ENCODE data around the gene MCEE. TPM values are rescaled to one million over a fixed set of nuclear protein-coding genes. Genes with fewer than 3 reads are reported as not detected.

MCEE gene
- total and polyA plus RNA-seq, 4 donors: 16.4 to 32.3 (median 21.6) TPM

- H3K4me1 ChIP-seq (ENCODE audit: control insufficient read depth in 5 of 5, insufficient read depth in 5 of 5, low read length in 5 of 5): peaks cover 0 to 3% (median 2%) of the 10 kb centered on the region in 5 donors
- no peak overlapping the region for H3K9ac ChIP-seq (ENCODE audit: insufficient read depth in 1 of 2, low read length in 2 of 2)
- DNase-seq: no peak
- 75 to 80% methylated on average over 11 of the region's 11 CpGs for WGBS, 2 donors
- TF ChIP-seq, protein P1, sequence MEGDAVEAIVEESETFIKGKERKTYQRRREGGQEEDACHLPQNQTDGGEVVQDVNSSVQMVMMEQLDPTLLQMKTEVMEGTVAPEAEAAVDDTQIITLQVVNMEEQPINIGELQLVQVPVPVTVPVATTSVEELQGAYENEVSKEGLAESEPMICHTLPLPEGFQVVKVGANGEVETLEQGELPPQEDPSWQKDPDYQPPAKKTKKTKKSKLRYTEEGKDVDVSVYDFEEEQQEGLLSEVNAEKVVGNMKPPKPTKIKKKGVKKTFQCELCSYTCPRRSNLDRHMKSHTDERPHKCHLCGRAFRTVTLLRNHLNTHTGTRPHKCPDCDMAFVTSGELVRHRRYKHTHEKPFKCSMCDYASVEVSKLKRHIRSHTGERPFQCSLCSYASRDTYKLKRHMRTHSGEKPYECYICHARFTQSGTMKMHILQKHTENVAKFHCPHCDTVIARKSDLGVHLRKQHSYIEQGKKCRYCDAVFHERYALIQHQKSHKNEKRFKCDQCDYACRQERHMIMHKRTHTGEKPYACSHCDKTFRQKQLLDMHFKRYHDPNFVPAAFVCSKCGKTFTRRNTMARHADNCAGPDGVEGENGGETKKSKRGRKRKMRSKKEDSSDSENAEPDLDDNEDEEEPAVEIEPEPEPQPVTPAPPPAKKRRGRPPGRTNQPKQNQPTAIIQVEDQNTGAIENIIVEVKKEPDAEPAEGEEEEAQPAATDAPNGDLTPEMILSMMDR (IDR thresholded peaks at IDR 0.05; ENCODE audit: control extremely low read depth, extremely low read depth): no peak
- no peak overlapping the region for H3K4me3 ChIP-seq
- ATAC-seq (ENCODE audit: insufficient read depth, low FRiP score): no peak
- H3K9me3 ChIP-seq (ENCODE audit: control insufficient read depth in 4 of 4, insufficient read depth in 3 of 4, low read length in 3 of 4): no peaks in the 10 kb centered on the region
- H3K36me3 ChIP-seq (ENCODE audit: control insufficient read depth in 4 of 4, insufficient read depth in 4 of 4, low read length in 4 of 4): peaks cover 6 to 14% (median 7%) of the 10 kb centered on the region in 4 donors
- H3K27me3 ChIP-seq (ENCODE audit: control insufficient read depth in 3 of 3, insufficient read depth in 3 of 3, low read length in 2 of 3): peaks cover 0 to 6% (median 0%) of the 10 kb centered on the region in 3 donors
- no peak overlapping the region for H3K27ac ChIP-seq (ENCODE audit: low read depth in 1 of 2, low read length in 1 of 2)
These were observed 23.7 kb upstream of the MCEE start for GRCh38 chr2:71153585-71154224.

- Histone ChIP-seq H3K27me3 (ENCODE audit: control insufficient read depth in 3 of 3, insufficient read depth in 3 of 3, low read length in 2 of 3) (peaks cover 0 to 6% (median 0%) of the 10 kb centered on the region in 3 donors), H3K9ac (ENCODE audit: insufficient read depth in 1 of 2, low read length in 2 of 2) (no peak overlapping the region), H3K4me1 (ENCODE audit: control insufficient read depth in 5 of 5, insufficient read depth in 5 of 5, low read length in 5 of 5) (peaks cover 0 to 3% (median 0%) of the 10 kb centered on the region in 5 donors), H3K27ac (ENCODE audit: low read depth in 1 of 2, low read length in 1 of 2) (no peak overlapping the region), H3K36me3 (ENCODE audit: control insufficient read depth in 4 of 4, insufficient read depth in 4 of 4, low read length in 4 of 4) (peaks cover 12 to 23% (median 17%) of the 10 kb centered on the region in 4 donors), H3K9me3 (ENCODE audit: control insufficient read depth in 4 of 4, insufficient read depth in 3 of 4, low read length in 3 of 4) (no peaks in the 10 kb centered on the region), H3K4me3 (no peak overlapping the region)
- DNase-seq: no peak
- 27 to 96% methylated on average over 1 of the region's 1 CpG for WGBS, 2 donors
- TF ChIP-seq, protein P1 (IDR thresholded peaks at IDR 0.05; ENCODE audit: control extremely low read depth, extremely low read depth): no peak
- ATAC-seq (ENCODE audit: insufficient read depth, low FRiP score): no peak
These were observed 21.6 kb upstream of the MCEE start for GRCh38 chr2:71151620-71152019.

DNA sequence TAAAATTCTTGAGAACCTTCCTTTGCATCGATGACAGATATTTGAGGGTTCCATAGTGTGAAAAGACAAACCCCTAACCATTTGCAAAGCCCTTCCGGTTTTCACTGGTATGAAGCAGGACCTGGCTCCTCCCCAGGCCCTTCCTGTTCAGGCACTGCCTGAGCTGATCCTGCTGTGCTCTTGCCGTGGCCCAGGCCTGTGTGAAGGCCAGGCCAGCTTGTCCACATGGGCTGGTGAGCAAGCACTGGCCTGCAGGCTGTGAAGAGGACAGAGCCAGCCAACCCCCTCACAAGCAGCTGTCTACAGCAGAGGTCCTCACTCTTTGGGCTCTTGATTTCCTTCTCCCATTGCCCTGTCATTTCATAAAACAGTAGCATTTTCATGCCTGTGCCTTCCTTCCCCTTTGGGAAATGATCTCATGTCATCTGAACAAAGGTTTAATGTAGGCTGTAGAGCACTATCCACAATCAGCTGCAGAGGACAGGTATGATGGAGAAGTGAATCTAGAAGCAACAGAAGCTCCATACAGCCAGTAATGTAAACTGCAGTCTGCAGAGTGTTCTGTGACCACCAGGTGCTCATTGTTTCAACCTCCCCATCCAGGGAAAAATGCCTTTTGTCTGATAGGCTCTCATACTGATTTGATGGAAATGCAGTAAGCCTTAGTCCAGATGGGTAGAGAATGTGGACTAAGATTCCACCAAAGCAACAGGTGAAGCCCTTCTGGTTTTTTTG is 20.2 kb upstream of the MCEE start:
- H3K4me3 ChIP-seq: no peak overlapping the region
- no peaks in the 10 kb centered on the region for H3K9me3 ChIP-seq (ENCODE audit: control insufficient read depth in 4 of 4, insufficient read depth in 3 of 4, low read length in 3 of 4)
- no peak overlapping the region for H3K27ac ChIP-seq (ENCODE audit: low read depth in 1 of 2, low read length in 1 of 2)
- peaks cover 0 to 3% (median 0%) of the 10 kb centered on the region in 3 donors for H3K27me3 ChIP-seq (ENCODE audit: control insufficient read depth in 3 of 3, insufficient read depth in 3 of 3, low read length in 2 of 3)
- H3K4me1 ChIP-seq (ENCODE audit: control insufficient read depth in 5 of 5, insufficient read depth in 5 of 5, low read length in 5 of 5): peaks cover 0 to 2% (median 0%) of the 10 kb centered on the region in 5 donors
- DNase-seq: peak in 2 of 3 donors; percentile 7 to 9
- peaks cover 21 to 28% (median 26%) of the 10 kb centered on the region in 4 donors for H3K36me3 ChIP-seq (ENCODE audit: control insufficient read depth in 4 of 4, insufficient read depth in 4 of 4, low read length in 4 of 4)
- no peak overlapping the region for H3K9ac ChIP-seq (ENCODE audit: insufficient read depth in 1 of 2, low read length in 2 of 2)
- ATAC-seq (ENCODE audit: insufficient read depth, low FRiP score): no peak
- TF ChIP-seq, protein P1 (IDR thresholded peaks at IDR 0.05; ENCODE audit: control extremely low read depth, extremely low read depth): no peak
- WGBS, 2 donors: 49 to 71% methylated on average over 3 of the region's 3 CpGs
